GM12801 (cell line): ENCODE data around the gene KHDC1.

ENCODE experiments used
- TF ChIP-seq, protein P1 (sequence below): IDR thresholded peaks from one replicate; pipeline ENCODE4 v1.5.1; 2011; ENCODE audit warnings: control low read depth; ENCODE audit not compliant: insufficient read length; ENCODE audit errors: extremely low read depth

The KHDC1 gene

DNA sequence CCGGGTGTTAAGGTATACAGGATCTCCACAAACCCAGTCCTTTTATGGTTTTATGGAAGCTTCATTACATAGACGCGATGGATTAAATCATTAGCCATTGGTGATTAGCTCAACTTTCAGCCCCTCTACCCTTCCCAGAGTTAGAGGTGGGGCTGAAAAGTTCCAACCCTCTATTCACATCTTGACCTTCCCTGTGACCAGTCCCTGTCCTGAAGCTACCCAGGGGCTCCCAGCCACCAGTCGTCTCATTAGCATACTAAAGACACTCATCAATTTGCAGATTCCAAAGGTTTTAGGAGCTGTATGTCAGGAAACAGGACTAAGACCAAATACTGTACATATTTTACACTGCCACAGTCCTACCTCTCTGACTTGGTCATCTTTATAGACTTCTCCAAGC, 58.7 kb downstream of the KHDC1 start:
- TF ChIP-seq, protein P1, sequence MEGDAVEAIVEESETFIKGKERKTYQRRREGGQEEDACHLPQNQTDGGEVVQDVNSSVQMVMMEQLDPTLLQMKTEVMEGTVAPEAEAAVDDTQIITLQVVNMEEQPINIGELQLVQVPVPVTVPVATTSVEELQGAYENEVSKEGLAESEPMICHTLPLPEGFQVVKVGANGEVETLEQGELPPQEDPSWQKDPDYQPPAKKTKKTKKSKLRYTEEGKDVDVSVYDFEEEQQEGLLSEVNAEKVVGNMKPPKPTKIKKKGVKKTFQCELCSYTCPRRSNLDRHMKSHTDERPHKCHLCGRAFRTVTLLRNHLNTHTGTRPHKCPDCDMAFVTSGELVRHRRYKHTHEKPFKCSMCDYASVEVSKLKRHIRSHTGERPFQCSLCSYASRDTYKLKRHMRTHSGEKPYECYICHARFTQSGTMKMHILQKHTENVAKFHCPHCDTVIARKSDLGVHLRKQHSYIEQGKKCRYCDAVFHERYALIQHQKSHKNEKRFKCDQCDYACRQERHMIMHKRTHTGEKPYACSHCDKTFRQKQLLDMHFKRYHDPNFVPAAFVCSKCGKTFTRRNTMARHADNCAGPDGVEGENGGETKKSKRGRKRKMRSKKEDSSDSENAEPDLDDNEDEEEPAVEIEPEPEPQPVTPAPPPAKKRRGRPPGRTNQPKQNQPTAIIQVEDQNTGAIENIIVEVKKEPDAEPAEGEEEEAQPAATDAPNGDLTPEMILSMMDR = no peak

DNA sequence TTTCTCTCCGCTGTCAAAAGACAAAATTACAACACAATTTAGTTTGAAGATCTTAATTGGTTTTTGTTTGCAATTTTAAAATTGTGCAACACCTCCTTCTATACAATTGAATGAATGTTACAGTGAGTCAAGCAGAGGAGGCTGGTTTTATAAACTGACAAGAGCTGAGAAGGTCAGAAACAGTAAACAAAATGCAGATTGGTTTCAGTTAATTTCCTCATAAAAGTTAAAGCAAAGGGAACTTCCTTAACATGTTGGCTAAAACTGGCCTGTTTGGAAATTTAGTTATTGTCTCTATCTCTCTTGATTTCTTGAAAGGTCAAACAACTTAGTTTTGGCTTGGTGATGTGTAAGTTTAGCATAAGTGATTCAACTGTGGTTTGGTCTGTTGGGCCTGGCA, 59.9 kb downstream of the KHDC1 start:
- TF ChIP-seq, protein P1 = no peak

DNA sequence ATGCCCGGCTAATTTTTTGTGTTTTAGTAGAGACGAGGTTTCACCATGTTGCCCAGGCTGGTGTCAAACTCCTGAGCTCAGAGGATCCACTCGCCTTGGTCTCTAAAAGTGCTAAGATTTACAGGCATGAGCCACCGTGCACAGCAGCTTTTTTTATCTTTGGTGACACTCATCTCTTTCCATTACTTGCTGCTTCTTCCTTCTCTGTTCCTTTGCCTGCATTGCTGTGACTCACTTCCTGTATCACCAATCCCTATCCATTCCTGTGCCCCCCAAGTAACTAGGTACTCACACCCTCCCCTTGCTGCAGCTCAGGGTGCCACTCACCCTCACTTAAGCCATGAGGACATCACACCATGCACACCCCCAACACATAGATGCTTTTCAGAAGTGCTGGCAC, 62.3 kb downstream of the KHDC1 start:
- TF ChIP-seq, protein P1 = no peak

DNA sequence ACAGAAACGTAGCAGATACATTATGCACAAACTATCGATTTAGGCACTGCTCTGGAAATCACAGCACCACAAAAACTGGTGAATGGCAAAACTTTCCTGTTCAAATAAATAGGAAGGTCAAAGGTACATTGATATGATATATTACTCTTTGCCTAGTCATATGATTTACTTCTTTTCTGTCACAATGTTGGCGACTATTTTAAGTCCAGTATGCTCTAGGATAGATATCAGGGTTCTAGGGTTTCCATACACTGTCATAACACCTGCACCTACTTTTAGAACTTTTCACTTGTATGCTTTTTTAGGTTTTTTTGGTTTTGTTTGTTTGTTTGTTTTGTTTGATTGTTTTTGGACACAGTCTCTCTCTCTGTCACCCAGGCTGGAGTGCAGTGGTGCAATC, 62.7 kb downstream of the KHDC1 start:
- TF ChIP-seq, protein P1 = no peak

DNA sequence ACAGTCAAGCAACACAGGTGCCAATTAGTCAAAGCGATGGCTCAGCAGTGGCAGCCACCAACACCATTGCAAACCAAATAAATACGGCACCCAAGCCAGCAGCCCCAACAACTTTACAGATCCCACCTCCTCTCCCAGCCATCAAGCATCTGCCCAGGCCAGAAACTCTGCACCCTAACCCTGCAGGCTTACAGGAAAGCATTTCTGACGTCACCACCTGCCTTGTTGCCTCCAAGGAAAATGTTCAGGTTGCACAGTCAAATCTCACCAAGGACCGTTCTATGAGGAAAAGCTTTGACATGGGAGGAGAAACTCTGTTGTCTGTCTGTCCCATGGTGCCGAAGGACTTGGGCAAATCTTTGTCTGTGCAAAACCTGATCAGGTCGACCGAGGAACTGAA, 68.3 kb downstream of the KHDC1 start:
- TF ChIP-seq, protein P1 = no peak
